Kidney (tissue), 2 donors: Measurements from ENCODE around the gene CD2AP. TPM values are rescaled to one million over a fixed set of nuclear protein-coding genes. Genes with fewer than 3 reads are reported as not detected.

Experiments used
- polyA plus RNA-seq: library from polyadenylated mRNA; stranded (reverse); fragments of 350-450 nt; fragmentation: Illumina TruSeq; extraction: RNeasy Lipid Tissue Mini Kit (QIAGEN cat#74804); gene quantifications from one replicate; pipeline ENCODE4 v1.2.3, GENCODE V29; 2014; ENCODE audit warnings: low read depth, low replicate concordance; ENCODE audit not compliant: insufficient read depth
- total RNA-seq: library from RNA; stranded (reverse); fragmentation: NEBNext Ultra II Directional; extraction: Animal tissue kit (Norgen Biotek cat#: 25700); gene quantifications from one replicate; pipeline ENCODE4 v1.2.1, GENCODE V29; 2021
- donor health status: DM: yes; HTN: yes; CAD: no.

The CD2AP gene
- total and polyA plus RNA-seq, 2 donors from 2014 or later = 19.5 to 87.6 TPM

Other genes starting within 250 kb of the CD2AP start
- 45.5 TPM for gene TNFRSF21, start 167.9 kb upstream of the CD2AP start, total RNA-seq
- 40.3 TPM for gene TNFRSF21, start 167.9 kb upstream of the CD2AP start, polyA plus RNA-seq
- not detected for gene ADGRF4, start 220.8 kb downstream of the CD2AP start, total RNA-seq
- not detected for gene ADGRF4, start 220.8 kb downstream of the CD2AP start, polyA plus RNA-seq